ENCODE data around the gene NLE1. TPM values are rescaled to one million over a fixed set of nuclear protein-coding genes. Genes with fewer than 3 reads are reported as not detected.
"Not testable (repeated sequence)": the region's sequence is repeated elsewhere in the genome, so short reads cannot be mapped to it uniquely, and the experiment has no call there.

Gene NLE1
- polyA plus RNA-seq, 3 donors: 15.3 to 18.0 (median 16.5) TPM

- no peak for DNase-seq (ENCODE audit: low read depth in 3 of 3, low spot score in 2 of 3)
These were observed 21.8 kb upstream of the NLE1 start for GRCh38 chr17:35163886-35164285.

DNA sequence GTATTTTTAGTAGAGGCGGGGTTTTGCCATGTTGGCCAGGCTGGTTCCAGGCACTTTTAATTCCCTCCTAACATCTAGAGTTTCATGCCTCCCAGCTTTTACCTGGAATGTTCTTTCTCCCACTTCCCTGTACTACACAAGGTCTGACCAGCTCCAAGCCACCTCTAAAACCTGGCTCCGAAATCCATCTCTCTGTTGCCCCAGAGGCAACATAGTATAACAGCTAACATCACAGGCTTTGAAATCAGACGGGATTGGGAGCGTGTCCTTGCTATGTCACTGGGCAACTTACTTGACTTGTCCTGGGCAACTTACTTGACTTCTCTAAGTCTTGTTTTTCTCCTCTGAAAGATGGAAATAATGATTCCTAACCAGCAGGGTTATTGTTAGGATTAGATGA, 20.7 kb upstream of the NLE1 start:
- no peak for DNase-seq (ENCODE audit: low read depth in 3 of 3, low spot score in 2 of 3)

DNA sequence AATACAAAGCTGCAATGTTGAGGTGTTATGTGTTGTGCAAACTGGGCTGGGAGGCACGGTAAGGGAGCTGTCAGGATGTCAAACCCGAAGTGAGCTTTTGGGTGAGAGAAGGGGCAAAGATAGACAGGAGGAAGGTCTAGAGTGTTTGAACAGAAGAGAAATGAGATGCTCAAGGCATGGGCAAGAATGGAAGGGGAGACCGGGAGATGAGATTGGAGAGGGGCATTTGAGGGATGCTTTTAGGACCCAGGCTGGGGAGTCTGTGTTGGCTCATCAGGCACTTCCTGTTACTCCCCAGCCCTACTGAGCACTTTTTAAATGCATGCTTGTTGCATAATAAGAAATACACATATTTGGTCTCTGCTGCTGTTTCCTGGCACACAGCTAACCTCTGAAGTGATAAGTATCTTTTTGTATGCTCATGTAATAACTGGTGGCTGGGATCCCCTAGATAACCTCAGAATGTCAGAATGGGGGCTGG, 19.2 kb upstream of the NLE1 start:
- no peak for DNase-seq (ENCODE audit: low read depth in 3 of 3, low spot score in 2 of 3)

- no peak for DNase-seq (ENCODE audit: low read depth in 3 of 3, low spot score in 2 of 3)
These were observed 18.5 kb upstream of the NLE1 start for GRCh38 chr17:35160354-35161201.

GRCh38 chr17:35159940-35160339, 17.8 kb upstream of the NLE1 start:
- no peak for DNase-seq (ENCODE audit: low read depth in 3 of 3, low spot score in 2 of 3)

DNA sequence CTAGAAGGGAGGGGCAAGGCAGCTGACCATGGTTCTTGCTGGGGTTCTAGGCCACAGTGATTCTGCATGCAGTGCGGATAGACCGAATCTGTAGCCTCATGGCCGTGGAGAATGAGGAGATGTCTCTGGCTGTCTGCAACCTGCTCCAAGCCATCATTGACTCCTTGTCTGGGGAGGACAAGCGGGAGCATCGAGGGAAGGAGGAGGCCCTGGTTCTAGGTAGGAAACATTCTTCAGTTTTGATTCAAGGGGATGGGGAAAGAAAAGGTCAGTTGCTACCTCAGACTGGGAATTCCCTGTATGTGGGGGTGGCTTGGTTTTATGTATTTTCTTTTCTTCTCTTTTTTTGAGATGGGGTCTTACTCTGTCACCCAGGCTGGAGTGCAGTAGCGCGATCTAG, 13.1 kb upstream of the NLE1 start:
- no peak for DNase-seq (ENCODE audit: low read depth in 3 of 3, low spot score in 2 of 3)

DNA sequence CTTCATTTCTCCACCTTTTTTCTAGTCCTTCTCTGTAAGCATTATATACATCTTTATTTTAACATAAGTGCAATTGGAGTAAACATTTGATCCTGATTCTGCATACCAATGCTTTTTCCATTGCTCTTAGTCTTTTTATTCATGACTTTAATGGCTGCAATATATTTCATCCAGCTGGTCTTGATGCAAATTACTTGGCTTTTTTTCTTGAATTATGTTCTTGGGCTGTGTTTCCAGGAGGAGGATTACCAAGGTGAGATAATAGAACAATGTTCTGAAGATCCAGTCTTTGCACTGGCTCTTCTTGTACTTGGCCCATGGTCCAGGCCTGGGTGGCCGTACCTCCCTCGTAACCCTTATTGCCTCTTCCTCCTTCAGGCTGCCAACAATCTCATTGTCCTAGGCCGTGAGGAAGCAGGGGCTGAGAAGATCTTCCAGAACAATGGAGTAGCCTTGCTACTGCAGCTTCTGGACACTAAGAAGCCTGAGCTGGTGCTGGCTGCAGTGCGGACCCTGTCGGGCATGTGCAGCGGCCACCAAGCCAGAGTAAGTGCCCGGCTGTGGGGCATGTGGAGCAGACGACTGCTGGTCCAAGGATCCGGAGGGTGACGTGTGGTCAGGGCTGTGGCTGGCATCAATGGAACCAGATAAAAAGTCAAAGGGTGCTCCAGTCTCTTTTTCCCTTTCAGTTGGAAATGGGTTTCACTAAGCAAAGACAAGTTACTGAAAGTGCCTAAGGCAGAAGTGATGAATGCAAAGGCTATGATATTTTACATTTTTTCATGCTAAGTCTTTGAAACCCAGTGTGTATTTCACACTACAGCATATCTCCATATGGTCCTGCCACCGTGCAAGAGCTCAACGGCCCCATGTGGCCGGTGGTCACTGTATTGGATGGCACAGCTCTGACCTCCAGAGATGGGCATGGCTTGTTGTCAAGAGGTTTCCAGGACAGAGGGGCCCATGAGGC, 12.4 kb upstream of the NLE1 start:
- DNase-seq (ENCODE audit: low read depth in 3 of 3, low spot score in 2 of 3): no peak

- no peak for DNase-seq (ENCODE audit: low read depth in 3 of 3, low spot score in 2 of 3)
These were observed 10.5 kb upstream of the NLE1 start for GRCh38 chr17:35152421-35153140.

DNA sequence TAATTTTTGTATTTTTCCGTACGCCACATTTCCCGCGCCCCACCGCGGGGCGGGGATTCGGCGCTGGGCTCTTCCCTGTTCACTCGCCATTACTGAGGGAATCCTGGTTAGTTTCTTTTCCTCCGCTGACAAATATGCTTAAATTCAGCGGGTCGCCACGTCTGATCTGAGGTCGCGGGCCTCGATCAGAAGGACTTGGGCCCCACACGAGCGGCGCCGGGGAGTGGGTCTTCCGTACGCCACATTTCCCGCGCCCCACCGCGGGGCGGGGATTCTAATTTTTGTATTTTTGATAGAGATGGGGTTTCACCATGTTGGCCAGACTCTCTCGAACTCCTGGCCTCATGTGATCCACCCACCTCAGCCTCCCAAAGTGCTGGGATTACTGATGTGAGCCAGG, 9.0 kb upstream of the NLE1 start:
- not testable (repeated sequence) for DNase-seq (ENCODE audit: low read depth in 3 of 3, low spot score in 2 of 3)

- no peak for DNase-seq (ENCODE audit: low read depth in 3 of 3, low spot score in 2 of 3)
These were observed 7.8 kb upstream of the NLE1 start for GRCh38 chr17:35149941-35150340.

- DNase-seq (ENCODE audit: low read depth in 3 of 3, low spot score in 2 of 3): no peak
These were observed 6.0 kb upstream of the NLE1 start for GRCh38 chr17:35148144-35148543.

GRCh38 chr17:35147375-35147905, 5.3 kb upstream of the NLE1 start, which contains the start of gene UNC45B:
UNC45B (plus strand) TSS chr17:35147817; CDS start chr17:35148264, 447 bp downstream.
- DNase-seq (ENCODE audit: low read depth in 3 of 3, low spot score in 2 of 3): no peak

- DNase-seq (ENCODE audit: low read depth in 3 of 3, low spot score in 2 of 3): no peak
These were observed 4.2 kb upstream of the NLE1 start for GRCh38 chr17:35146214-35146833.

- DNase-seq (ENCODE audit: low read depth in 3 of 3, low spot score in 2 of 3): no peak
These were observed 2.7 kb upstream of the NLE1 start for GRCh38 chr17:35144840-35145239.

DNA sequence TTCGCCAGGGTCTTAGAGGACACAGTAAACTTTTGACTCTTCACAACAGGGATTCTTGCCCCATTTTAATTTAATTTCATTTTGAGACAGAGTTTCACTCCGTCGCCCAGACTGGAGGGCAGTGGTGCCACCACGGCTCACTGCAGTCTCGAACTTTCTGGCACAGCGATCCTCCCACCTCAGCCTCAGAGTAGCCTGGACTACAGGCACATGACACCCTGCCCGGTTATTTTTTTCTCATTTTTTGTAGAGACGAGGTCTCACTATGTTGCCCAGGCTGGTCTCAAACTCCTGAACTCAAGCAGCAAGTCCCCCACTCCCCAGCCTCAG, 329 bp upstream of the NLE1 start:
- no peak for DNase-seq (ENCODE audit: low read depth in 3 of 3, low spot score in 2 of 3)

GRCh38 chr17:35138218-35138617, 3.9 kb downstream of the NLE1 start:
- DNase-seq (ENCODE audit: low read depth in 3 of 3, low spot score in 2 of 3): no peak

DNA sequence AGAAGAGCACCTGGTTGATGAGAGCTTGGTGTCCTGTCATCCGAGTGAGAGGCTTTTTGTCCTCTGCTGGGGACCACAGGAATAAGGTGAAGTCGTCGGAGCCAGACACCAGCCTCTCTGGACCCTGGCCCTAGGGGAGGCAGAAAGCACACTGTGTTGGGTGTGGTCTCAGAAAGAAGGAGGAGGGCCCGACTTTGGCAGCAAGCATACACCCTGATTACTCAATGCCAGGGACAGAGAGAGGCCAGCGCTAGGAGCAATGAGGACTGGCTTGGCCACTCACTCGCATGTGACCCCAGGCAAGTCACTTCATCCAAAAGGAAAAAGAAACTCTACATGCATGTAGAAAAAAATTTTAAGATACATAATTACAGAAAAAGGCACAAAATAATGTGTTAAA, 6.8 kb downstream of the NLE1 start:
- DNase-seq (ENCODE audit: low read depth in 3 of 3, low spot score in 2 of 3): no peak

- no peak for DNase-seq (ENCODE audit: low read depth in 3 of 3, low spot score in 2 of 3)
These were observed 9.1 kb downstream of the NLE1 start for GRCh38 chr17:35132816-35133550.

DNA sequence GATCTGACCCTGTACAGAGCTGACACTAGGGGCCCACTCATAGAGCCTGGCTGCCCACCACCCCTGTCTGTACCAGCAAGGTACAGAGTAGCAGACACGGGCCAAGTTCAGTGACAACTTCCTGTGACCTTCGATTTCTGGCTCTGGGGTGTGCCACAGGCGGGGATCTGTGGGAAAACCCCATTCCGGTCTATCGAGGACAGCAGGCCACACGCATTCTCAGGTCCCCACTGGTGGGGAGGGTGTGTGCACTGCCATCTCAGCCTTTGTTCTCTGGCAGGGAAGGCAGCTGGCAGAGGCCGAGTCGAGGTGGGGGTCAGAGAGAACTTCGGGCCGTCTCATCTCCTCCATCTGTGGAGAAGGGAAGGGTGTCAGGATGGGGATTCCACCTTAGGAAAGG, 10.0 kb downstream of the NLE1 start:
- no peak for DNase-seq (ENCODE audit: low read depth in 3 of 3, low spot score in 2 of 3)

Measured in right renal cortex interstitium (tissue), 3 donors.